H1 (cell line): ENCODE data around the gene CALU. TPM values are rescaled to one million over a fixed set of nuclear protein-coding genes. Genes with fewer than 3 reads are reported as not detected.
A peak's percentile ranks its signal among the peaks of the same experiment; 100 is the strongest.

ENCODE experiments used
- CTCF ChIA-PET: fragments of 300-600 bp; sonication (Branson Sonifier 250); formaldehyde crosslinking; loops from one replicate; lab custom pipeline; 2021; ENCODE audit not compliant: partially characterized antibody; lab: Charles Lee
- POLR2A ChIA-PET: fragments of 300-600 bp; sonication (Branson Sonifier 250); formaldehyde crosslinking; loops from one replicate; lab custom pipeline; 2021; ENCODE audit warnings: inconsistent platforms; ENCODE audit not compliant: partially characterized antibody; lab: Charles Lee
- DNase-seq, 2 experiments: peaks; one replicate each; pipeline versions ENCODE4 v3.0.0 to v3.0.0-alpha.2; 2010 to 2022; ENCODE audit warnings: low spot score in 2 of 2, low read depth in 1 of 2, mixed read lengths in 1 of 2
- FAIRE-seq: peaks from 2 replicates; lab custom pipeline; 2011; peaks lifted over from hg19 to GRCh38; lab: Jason Lieb, UNC
- H2AFZ ChIP-seq: 2 replicates; pipeline ENCODE4 v1.8.1; 2012; ENCODE audit warnings: low read length, inconsistent platforms
- H2AK5ac ChIP-seq: 2 replicates; pipeline ENCODE4 v1.6.1; 2013; ENCODE audit warnings: low read depth, low read length
- H2BK120ac ChIP-seq: replicated peaks from 2 replicates; pipeline ENCODE3; 2013; ENCODE audit warnings: low read depth, low read length, inconsistent platforms
- H2BK12ac ChIP-seq: 2 replicates; pipeline ENCODE4 v1.6.1; 2013; ENCODE audit warnings: low read depth, low read length
- H2BK15ac ChIP-seq: 2 replicates; pipeline ENCODE4 v1.6.1; 2013; ENCODE audit warnings: low read length
- H2BK20ac ChIP-seq: 2 replicates; pipeline ENCODE4 v1.6.1; 2013; ENCODE audit warnings: low read length
- H2BK5ac ChIP-seq: 2 replicates; pipeline ENCODE4 v1.6.1; 2013; ENCODE audit warnings: low read depth, low read length
- H3K14ac ChIP-seq: 2 replicates; pipeline ENCODE4 v1.6.1; 2013; ENCODE audit warnings: inconsistent platforms; ENCODE audit not compliant: insufficient read length
- H3K18ac ChIP-seq: 2 replicates; pipeline ENCODE4 v1.6.1; 2013; ENCODE audit warnings: low read length; ENCODE audit errors: extremely low read depth
- H3K23ac ChIP-seq: 2 replicates; pipeline ENCODE4 v1.6.1; 2013; ENCODE audit warnings: inconsistent platforms; ENCODE audit not compliant: insufficient read length
- H3K23me2 ChIP-seq: 2 replicates; pipeline ENCODE4 v1.6.1; 2013; ENCODE audit warnings: low read depth, low read length
- H3K27ac ChIP-seq: 2 replicates; pipeline ENCODE4 v1.6.1; 2011; ENCODE audit warnings: low read depth, low read length, inconsistent platforms
- H3K27me3 ChIP-seq, 4 experiments: replicated peaks in 1 of 4; 1 replicate in 1 of 4; 2 replicates in 3 of 4; pipeline versions ENCODE4 v1.6.1 to v1.8.1; 2011 to 2013; ENCODE audit warnings: low read length in 3 of 4, mild to moderate bottlenecking in 3 of 4, inconsistent platforms in 2 of 4, mixed read lengths in 2 of 4, moderate library complexity in 1 of 4; ENCODE audit not compliant: control insufficient read depth in 3 of 4, insufficient read depth in 3 of 4; ENCODE audit errors: extremely low read depth in 1 of 4
- H3K36me3 ChIP-seq, 4 experiments: 2 replicates each; pipeline versions ENCODE4 v1.6.1 to v1.8.1; 2011 to 2013; ENCODE audit warnings: mild to moderate bottlenecking in 4 of 4, low read length in 3 of 4, moderate library complexity in 2 of 4, control low read depth in 1 of 4, inconsistent platforms in 1 of 4; ENCODE audit not compliant: insufficient read depth in 4 of 4, control insufficient read depth in 2 of 4
- H3K4ac ChIP-seq: replicated peaks from 2 replicates; pipeline ENCODE3; 2013; ENCODE audit warnings: low read length, low read depth, mixed read lengths, inconsistent platforms; ENCODE audit not compliant: insufficient read length
- H3K4me1 ChIP-seq, 4 experiments: replicated peaks in 1 of 4; 1 replicate in 1 of 4; 2 replicates in 3 of 4; pipeline versions ENCODE4 v1.6.1 to v1.8.1; 2011 to 2013; ENCODE audit warnings: low read length in 3 of 4, inconsistent platforms in 2 of 4, mixed read lengths in 1 of 4; ENCODE audit not compliant: insufficient read depth in 4 of 4, control insufficient read depth in 3 of 4
- H3K4me2 ChIP-seq, 2 experiments: 2 replicates each; pipeline versions ENCODE4 v1.6.1 to v1.8.1; 2011 to 2013; ENCODE audit warnings: low read depth in 2 of 2, low read length in 2 of 2, control low read depth in 1 of 2, inconsistent platforms in 1 of 2, mild to moderate bottlenecking in 1 of 2; ENCODE audit not compliant: insufficient read depth in 1 of 2
- H3K4me3 ChIP-seq, 4 experiments: fragments of 200-600, 300-600 bp in 1 of 4; sonication (generic), shearing (Covaris generic), sonication (Bioruptor Twin) in 1 of 4; 2 replicates each; pipeline versions ENCODE4 v1.5.1 to v1.8.1; 2011 to 2016; ENCODE audit warnings: low read length in 4 of 4, low read depth in 3 of 4, control low read depth in 2 of 4, inconsistent platforms in 2 of 4, mild to moderate bottlenecking in 2 of 4, mixed read lengths in 1 of 4, moderate library complexity in 1 of 4; ENCODE audit not compliant: insufficient read depth in 2 of 4; ENCODE audit errors: extremely low read depth in 1 of 4
- H3K56ac ChIP-seq: replicated peaks from 2 replicates; pipeline ENCODE3; 2013; ENCODE audit warnings: low read depth, mild to moderate bottlenecking, mixed read lengths, low read length, inconsistent platforms; ENCODE audit not compliant: insufficient read length
- H3K79me1 ChIP-seq: 2 replicates; pipeline ENCODE4 v1.6.1; 2013; ENCODE audit warnings: low read depth, low read length, control low read depth
- H3K79me2 ChIP-seq, 2 experiments: 2 replicates each; pipeline versions ENCODE4 v1.6.1 to v1.8.1; 2012 to 2013; ENCODE audit warnings: low read length in 2 of 2, mild to moderate bottlenecking in 2 of 2, inconsistent platforms in 1 of 2; ENCODE audit not compliant: insufficient read depth in 2 of 2, control insufficient read depth in 1 of 2
- H3K9ac ChIP-seq, 4 experiments: replicated peaks in 1 of 4; 1 replicate in 1 of 4; 2 replicates in 3 of 4; pipeline versions ENCODE4 v1.6.1 to v1.8.1; 2011 to 2013; ENCODE audit warnings: low read depth in 3 of 4, low read length in 3 of 4, control low read depth in 2 of 4, mild to moderate bottlenecking in 2 of 4, moderate library complexity in 2 of 4, inconsistent platforms in 1 of 4; ENCODE audit errors: extremely low read depth in 1 of 4
- H3K9me3 ChIP-seq, 2 experiments: 2 replicates each; pipeline versions ENCODE4 v1.6.1 to v1.8.1; 2012 to 2013; ENCODE audit warnings: mild to moderate bottlenecking in 2 of 2, moderate library complexity in 2 of 2, control low read depth in 1 of 2, inconsistent platforms in 1 of 2, low read depth in 1 of 2, low read length in 1 of 2, mixed read lengths in 1 of 2; ENCODE audit not compliant: insufficient read depth in 2 of 2
- H4K20me1 ChIP-seq, 2 experiments: replicated peaks in 1 of 2; 2 replicates each; pipeline versions ENCODE3 to v1.8.1; 2011 to 2013; ENCODE audit warnings: inconsistent platforms in 2 of 2, low read length in 2 of 2, mild to moderate bottlenecking in 1 of 2; ENCODE audit not compliant: insufficient read depth in 2 of 2, control insufficient read depth in 1 of 2
- H4K5ac ChIP-seq: 2 replicates; pipeline ENCODE4 v1.6.1; 2013; ENCODE audit warnings: low read length, low read depth, mixed read lengths, inconsistent platforms; ENCODE audit not compliant: insufficient read length
- H4K8ac ChIP-seq: 2 replicates; pipeline ENCODE4 v1.8.0; 2013; ENCODE audit warnings: mild to moderate bottlenecking, moderate library complexity, low read length, inconsistent platforms; ENCODE audit not compliant: insufficient read depth; ENCODE audit errors: extremely low read depth
- H4K91ac ChIP-seq: replicated peaks from 2 replicates; pipeline ENCODE3; 2013; ENCODE audit warnings: low read length, mixed read lengths, inconsistent platforms; ENCODE audit not compliant: insufficient read length
- POLR2AphosphoS5 ChIP-seq: IDR thresholded peaks from 2 replicates; pipeline ENCODE4 v1.6.1; 2011; ENCODE audit warnings: low read depth, low read length
- RBBP5 ChIP-seq: IDR thresholded peaks from 2 replicates; pipeline ENCODE4 v1.7.1; 2012; ENCODE audit warnings: low read depth, mild to moderate bottlenecking, inconsistent platforms, low read length, moderate library complexity, borderline replicate concordance
- WGBS, 2 experiments: shearing (Covaris generic) in 1 of 2; methylation state at CpG; one replicate each; pipeline versions ENCODE4 v1.1.6 to v1.1.7; 2013 to 2015; ENCODE audit warnings: low lambda C conversion rate in 2 of 2, mixed read lengths in 2 of 2, inconsistent platforms in 1 of 2, low coverage in 1 of 2, missing lambda C conversion rate in 1 of 2; ENCODE audit not compliant: insufficient replicate concordance in 2 of 2, insufficient coverage in 1 of 2, insufficient read length in 1 of 2; ENCODE audit errors: extremely low coverage in 1 of 2, missing lambda C conversion rate in 1 of 2; 5-methylcytosine and 5-hydroxymethylcytosine counted together
- polyA plus RNA-seq, 7 experiments: library from polyadenylated mRNA; depleted of rRNA in 3 of 7; stranded (reverse) in 5 of 7; unstranded in 2 of 7; fragments of >200 nt in 5 of 7; fragments of 200-250 nt in 2 of 7; gene quantifications; 1 replicate in 5 of 7; 2 replicates in 1 of 7; 4 replicates in 1 of 7; pipeline versions ENCODE4 v1.2.1 to v1.2.3, GENCODE V29; 2011 to 2013; ENCODE audit warnings: missing spikeins in 2 of 7, mixed read lengths in 2 of 7
- total RNA-seq: library from RNA; stranded (reverse); fragmentation: NEBNext Ultra II Directional; extraction: Animal tissue kit (Norgen Biotek cat#: 25700); gene quantifications from 2 replicates; pipeline ENCODE4 v1.2.1, GENCODE V29; 2021

CALU gene
- total and polyA plus RNA-seq, 2 of the 8 experiments (the other 6 are each of a cell fraction or from before 2014, with no cell fraction given) = 67.2 to 170 TPM

DNA sequence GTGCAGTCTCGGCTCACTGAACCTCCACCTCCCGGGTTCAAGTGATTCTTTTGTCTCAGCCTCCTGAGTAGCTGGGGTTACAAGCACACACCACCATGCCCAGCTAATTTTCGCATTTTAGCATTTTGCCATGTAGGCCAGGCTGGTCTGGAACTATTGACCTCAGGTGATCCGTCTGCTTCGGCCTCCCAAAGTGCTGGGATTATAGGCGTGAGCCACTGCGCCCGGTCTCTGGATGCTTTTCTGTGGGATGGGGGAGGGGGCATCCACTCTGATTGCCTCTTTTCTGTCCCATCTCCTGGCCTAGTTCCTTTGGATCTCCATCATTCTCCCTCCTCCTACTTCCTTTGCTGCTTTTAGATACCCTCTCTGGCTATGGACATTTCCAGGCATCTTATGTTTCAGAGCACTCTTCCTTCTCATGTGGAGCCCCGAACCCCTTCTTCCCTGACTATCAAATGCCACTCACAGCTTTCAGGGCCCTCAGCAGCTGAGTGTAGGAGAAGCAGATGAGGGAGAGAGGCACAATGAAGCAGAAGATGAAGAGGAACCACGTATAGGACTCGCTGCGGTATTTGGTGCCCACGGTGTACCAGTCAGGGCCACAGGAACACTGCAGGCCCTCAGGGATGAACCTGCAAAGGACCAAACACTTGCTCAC is 35.0 kb downstream of the CALU start:
- Histone ChIP-seq H3K23me2 (no peaks in the 10 kb centered on the region), H4K20me1 (no peaks in the 10 kb centered on the region), H2BK5ac (no peak overlapping the region), H3K4ac (no peak overlapping the region), H4K5ac (no peak overlapping the region), H3K79me1 (no peaks in the 10 kb centered on the region), H4K8ac (no peak overlapping the region), H3K27ac (no peak overlapping the region), H3K36me3 (peaks cover 8 to 42% (median 27%) of the 10 kb centered on the region in 4 experiments; a peak in 7 of 8 replicates), H2BK15ac (no peak overlapping the region), H3K23ac (no peak overlapping the region), H3K4me1 (no peaks in the 10 kb centered on the region), H3K4me2 (no peak overlapping the region), H2BK120ac (no peak overlapping the region), H3K18ac (no peak overlapping the region), H3K56ac (no peak overlapping the region), H3K14ac (no peak overlapping the region), H3K79me2 (no peaks in the 10 kb centered on the region), H3K9ac (no peak overlapping the region), H2AFZ (no peak overlapping the region), H3K4me3 (no peak overlapping the region), H2AK5ac (no peak overlapping the region), H2BK20ac (no peak overlapping the region), H3K27me3 (no peaks in the 10 kb centered on the region), H3K9me3 (peaks cover 0 to 4% of the 10 kb centered on the region in 2 experiments; a peak in 2 of 4 replicates), H2BK12ac (no peak overlapping the region), H4K91ac (no peak overlapping the region)
- 91% methylated on average over 13 of the region's 13 CpGs; no CpG with 5 or more reads in 1 of the 2 experiments for WGBS, 2 experiments
- DNase-seq (no peak), FAIRE-seq (no peak)
- CTCF ChIA-PET = interaction anchor here (4.1 kb wide), 1 partner anchor 107 kb away, joined by 12 read pairs; no protein-coding TSS in a partner anchor
- POLR2A ChIA-PET = interaction anchor here (0.8 to 2.8 kb wide), 7 partner anchors 8 to 75 kb away, joined by 3 to 14 read pairs (median 4); partner anchors contain the start of gene CALU
- no peak for TF ChIP-seq RBBP5
- TF ChIP-seq POLR2AphosphoS5 = 0 out of 2 replicates have a peak, but pooled peaks have one; percentile 1
